Bladder microvascular endothelial cell (primary cell): ENCODE results near the gene DMKN. TPM values are rescaled to one million over a fixed set of nuclear protein-coding genes. Genes with fewer than 3 reads are reported as not detected.

Experiments
- total RNA-seq: library from RNA; depleted of rRNA; stranded (reverse); fragments of >200 nt; gene quantifications from 2 replicates; pipeline ENCODE4 v1.2.3, GENCODE V29; 2014

DMKN gene, protein sequence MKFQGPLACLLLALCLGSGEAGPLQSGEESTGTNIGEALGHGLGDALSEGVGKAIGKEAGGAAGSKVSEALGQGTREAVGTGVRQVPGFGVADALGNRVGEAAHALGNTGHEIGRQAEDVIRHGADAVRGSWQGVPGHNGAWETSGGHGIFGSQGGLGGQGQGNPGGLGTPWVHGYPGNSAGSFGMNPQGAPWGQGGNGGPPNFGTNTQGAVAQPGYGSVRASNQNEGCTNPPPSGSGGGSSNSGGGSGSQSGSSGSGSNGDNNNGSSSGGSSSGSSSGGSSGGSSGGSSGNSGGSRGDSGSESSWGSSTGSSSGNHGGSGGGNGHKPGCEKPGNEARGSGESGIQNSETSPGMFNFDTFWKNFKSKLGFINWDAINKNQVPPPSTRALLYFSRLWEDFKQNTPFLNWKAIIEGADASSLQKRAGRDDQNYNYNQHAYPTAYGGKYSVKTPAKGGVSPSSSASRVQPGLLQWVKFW
- total RNA-seq, result 0.13 TPM in 1 of 2 replicates, not detected in the other

DNA sequence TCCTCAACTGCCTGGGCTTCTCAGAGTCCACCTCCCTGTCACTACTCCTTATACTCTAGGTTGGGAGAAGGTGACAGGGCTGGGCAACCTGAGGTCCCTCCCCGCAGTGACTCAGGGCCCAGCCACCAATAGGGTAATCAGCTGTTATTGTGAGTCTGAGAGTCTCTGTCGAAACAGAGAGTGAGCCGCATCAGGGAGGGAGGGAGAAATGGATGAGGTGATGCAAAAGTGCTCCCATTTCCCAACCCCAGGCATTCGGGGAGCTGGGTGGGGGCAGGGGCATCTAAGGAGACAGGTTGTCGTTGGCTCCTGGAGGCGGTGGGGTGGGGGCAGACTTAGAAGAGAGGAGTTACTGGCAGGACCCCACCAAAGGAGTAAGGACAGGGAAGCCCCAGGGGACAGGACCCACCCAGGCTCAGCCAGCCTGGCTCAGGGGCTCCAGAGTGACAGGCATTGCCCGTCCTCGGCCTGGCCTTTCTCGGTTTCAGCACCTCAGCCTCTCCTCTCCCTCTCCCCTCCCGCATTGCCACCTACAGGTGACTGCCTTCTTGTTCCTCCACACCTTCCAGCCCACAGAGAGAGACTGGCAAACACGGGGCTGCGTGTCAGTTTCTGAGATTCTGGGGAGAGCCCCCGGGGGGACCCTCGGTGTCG, at the start of gene DMKN:
TSS of gene DMKN (minus strand) at position 22 of the 654 bp plus-strand sequence. CDS start 174 bp downstream, outside the sequence.

GRCh38 chr19:35545001-35545854, 31.8 kb upstream of the DMKN start, which contains the start of gene TMEM147:
Gene TMEM147, plus strand, starts transcription at chr19:35545626. Its CDS starts 114 bp downstream, at chr19:35545740.

DNA sequence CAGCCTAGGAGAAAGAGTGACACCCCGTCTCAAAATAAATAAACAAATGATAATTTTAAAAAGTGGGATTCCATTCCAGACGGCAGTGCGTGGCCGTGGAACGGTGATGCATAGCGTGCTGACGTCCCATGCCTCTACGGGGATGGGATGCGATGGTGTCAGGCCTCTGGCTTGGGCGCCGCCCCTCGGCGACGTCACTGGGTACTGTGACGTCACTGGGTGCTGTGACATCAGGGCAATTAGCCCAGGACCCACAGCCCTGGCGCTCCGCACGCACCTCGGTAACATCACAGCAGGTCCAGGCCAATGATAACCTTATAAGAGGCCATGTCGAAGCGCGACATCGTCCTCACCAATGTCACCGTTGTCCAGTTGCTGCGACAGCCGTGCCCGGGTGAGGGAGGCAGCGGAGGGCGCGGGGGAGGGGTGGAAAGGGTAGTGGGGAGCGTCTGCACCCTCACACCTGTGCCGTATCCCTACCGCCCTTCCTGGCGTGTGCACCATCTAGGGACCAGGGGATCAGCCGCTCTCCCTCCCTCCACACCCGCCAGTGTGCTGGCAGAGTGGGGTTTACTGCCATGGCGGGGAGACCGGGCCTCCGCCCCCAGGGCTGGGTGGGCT, 19.9 kb upstream of the DMKN start, which contains the start of gene GAPDHS:
TSS of gene GAPDHS (plus strand) at position 256 of the 621 bp plus-strand sequence. CDS start at position 328, 72 bp downstream.

DNA sequence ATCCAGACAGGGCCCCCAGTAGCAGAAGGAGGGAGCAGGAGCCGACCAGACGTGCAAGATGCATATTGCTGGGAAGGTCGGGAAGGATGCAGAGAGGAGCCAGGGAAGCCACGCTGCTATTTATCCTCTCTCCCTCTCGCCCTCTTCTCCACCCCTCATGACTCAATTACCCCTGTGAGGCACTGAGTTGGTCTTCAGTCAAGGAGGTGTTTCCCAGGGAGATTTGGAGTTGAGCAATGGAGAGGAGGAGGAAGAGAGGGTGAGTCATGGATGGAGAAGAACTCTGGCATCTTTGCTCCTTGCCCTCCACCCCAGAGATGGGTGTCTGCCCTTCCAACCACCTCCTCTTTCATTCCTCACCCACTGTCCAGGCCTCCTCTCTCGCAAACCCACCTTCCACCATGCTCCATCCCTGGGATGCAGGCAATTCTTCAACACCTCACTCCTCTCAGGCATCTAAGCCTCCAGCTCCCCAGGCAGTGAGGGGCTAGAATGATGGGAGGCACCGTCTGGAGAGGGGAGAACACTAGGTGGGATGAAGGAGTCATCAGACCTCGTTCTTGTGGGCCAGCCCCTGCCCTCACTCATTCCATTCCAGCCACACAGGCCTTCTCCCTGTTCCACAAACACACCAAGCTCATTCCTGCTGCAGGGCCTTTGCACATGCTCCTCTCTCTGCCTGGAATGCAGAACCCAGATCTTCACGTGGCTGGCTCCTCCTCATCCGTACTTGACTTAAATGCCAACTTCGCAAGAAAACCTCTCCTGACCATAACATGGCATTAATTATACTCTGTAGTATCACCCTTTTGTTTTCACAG, 15.0 kb upstream of the DMKN start, which contains the start of gene SBSN:
TSS of gene SBSN (minus strand) at position 94 of the 821 bp plus-strand sequence. CDS start at position 64, 30 bp downstream.

GRCh38 chr19:35490364-35490763, 23.1 kb downstream of the DMKN start, which contains the start of gene KRTDAP:
Gene KRTDAP, minus strand, starts transcription at chr19:35490464. Its CDS starts 22 bp downstream, at chr19:35490442.

GRCh38 chr19:35447606-35448469, 65.6 kb downstream of the DMKN start, which contains the start of gene FFAR2:
Gene FFAR2, plus strand, starts transcription at chr19:35448257. Its CDS starts 1,458 bp downstream, at chr19:35449715.

Other genes with a start within 250 kb of the DMKN start
- 41.8 and 74.3 TPM in 2 replicates for gene USF2, start 244.7 kb downstream of the DMKN start, total RNA-seq
- gene HAMP, start 231.1 kb downstream of the DMKN start, total RNA-seq, result under 0.01 and 0.06 TPM in 2 replicates
- 0.69 and 5.0 TPM in 2 replicates for gene MAG, start 221.5 kb downstream of the DMKN start, total RNA-seq
- gene CD22, start 184.5 kb downstream of the DMKN start, total RNA-seq, result 1.6 and 1.7 TPM in 2 replicates
- gene FFAR1, start 165.7 kb downstream of the DMKN start, total RNA-seq, result not detected in 2 replicates
- gene FFAR3, start 155.2 kb downstream of the DMKN start, total RNA-seq, result 0.19 TPM in 1 of 2 replicates, not detected in the other
- gene GPR42, start 142.6 kb downstream of the DMKN start, total RNA-seq, result not detected in 2 replicates
- gene FFAR2, start 65.4 kb downstream of the DMKN start, total RNA-seq, result not detected in 2 replicates
- not detected in 2 replicates for gene KRTDAP, start 23.2 kb downstream of the DMKN start, total RNA-seq
- not detected in 2 replicates for gene SBSN, start 14.7 kb upstream of the DMKN start, total RNA-seq
- gene GAPDHS, start 19.8 kb upstream of the DMKN start, total RNA-seq, result not detected in 2 replicates
- 52.9 and 74.0 TPM in 2 replicates for gene TMEM147, start 32.0 kb upstream of the DMKN start, total RNA-seq
- gene ATP4A, start 50.0 kb upstream of the DMKN start, total RNA-seq, result not detected in 2 replicates
- gene PMIS2, start 72.5 kb upstream of the DMKN start, total RNA-seq, result not detected in 2 replicates
- gene HAUS5, start 99.1 kb upstream of the DMKN start, total RNA-seq, result 6.0 and 9.3 TPM in 2 replicates
- gene RBM42, start 115.4 kb upstream of the DMKN start, total RNA-seq, result 32.4 and 33.7 TPM in 2 replicates
- 0.13 and 0.49 TPM in 2 replicates for gene ETV2, start 128.1 kb upstream of the DMKN start, total RNA-seq
- gene COX6B1, start 134.7 kb upstream of the DMKN start, total RNA-seq, result 295 and 323 TPM in 2 replicates
- not detected in 2 replicates for gene UPK1A, start 152.9 kb upstream of the DMKN start, total RNA-seq
- gene ZBTB32, start 190.9 kb upstream of the DMKN start, total RNA-seq, result not detected in 2 replicates
- 6.2 and 19.6 TPM in 2 replicates for gene KMT2B, start 204.4 kb upstream of the DMKN start, total RNA-seq
- 0.49 and 0.94 TPM in 2 replicates for gene IGFLR1, start 228.8 kb upstream of the DMKN start, total RNA-seq
- gene U2AF1L4, start 231.8 kb upstream of the DMKN start, total RNA-seq, result 4.0 and 6.4 TPM in 2 replicates
- 12.3 and 13.8 TPM in 2 replicates for gene PSENEN, start 232.0 kb upstream of the DMKN start, total RNA-seq
- gene LIN37, start 234.9 kb upstream of the DMKN start, total RNA-seq, result 3.9 and 5.0 TPM in 2 replicates
- gene HSPB6, start 243.4 kb upstream of the DMKN start, total RNA-seq, result 0.25 and 0.49 TPM in 2 replicates
- gene PROSER3, start 244.5 kb upstream of the DMKN start, total RNA-seq, result 1.5 and 2.5 TPM in 2 replicates